Measurements from ENCODE around the gene MGME1. TPM values are rescaled to one million over a fixed set of nuclear protein-coding genes. Genes with fewer than 3 reads are reported as not detected.

Gene MGME1
- total RNA-seq, 2 donors from 2014 or later: 7.4 to 8.8 TPM

GRCh38 chr20:17928211-17928611 lies 40.6 kb upstream of the MGME1 start:
- H3K9me3 ChIP-seq: peaks cover 3% of the 10 kb centered on the region
- peak overlapping the region in 1 of 2 donors; percentile 3 for H3K27ac ChIP-seq
- no peaks in the 10 kb centered on the region for H3K27me3 ChIP-seq (replicated peaks; ENCODE audit: insufficient read depth)
- ATAC-seq (ENCODE audit: insufficient number of reproducible peaks, low FRiP score, low read depth) (no peak), DNase-seq (ENCODE audit: low spot score) (no peak)
- no peaks in the 10 kb centered on the region for H3K36me3 ChIP-seq
- H3K4me1 ChIP-seq (ENCODE audit: control insufficient read depth in 1 of 2, low read depth in 2 of 2): peaks cover 0 to 31% of the 10 kb centered on the region in 2 donors
- H3K4me3 ChIP-seq: no peak overlapping the region
- no peak for TF ChIP-seq CTCF (IDR thresholded peaks at IDR 0.05)

- no peaks in the 10 kb centered on the region for H3K27me3 ChIP-seq (replicated peaks; ENCODE audit: insufficient read depth)
- no peak for ATAC-seq (ENCODE audit: insufficient number of reproducible peaks, low FRiP score, low read depth)
- no peak overlapping the region for H3K4me3 ChIP-seq
- H3K9me3 ChIP-seq: peaks cover 3% of the 10 kb centered on the region
- peaks cover 0 to 31% of the 10 kb centered on the region in 2 donors for H3K4me1 ChIP-seq (ENCODE audit: control insufficient read depth in 1 of 2, low read depth in 2 of 2)
- H3K27ac ChIP-seq: peak overlapping the region in 1 of 2 donors; percentile 3
- TF ChIP-seq CTCF (IDR thresholded peaks at IDR 0.05): no peak
- no peak for DNase-seq (ENCODE audit: low spot score)
- H3K36me3 ChIP-seq: no peaks in the 10 kb centered on the region
Observed at GRCh38 chr20:17928633-17929311, 40.0 kb upstream of the MGME1 start.

- H3K27ac ChIP-seq: no peak overlapping the region
Observed at GRCh38 chr20:17931513-17931912, 37.3 kb upstream of the MGME1 start.

GRCh38 chr20:17932396-17932795 lies 36.4 kb upstream of the MGME1 start:
- Histone ChIP-seq H3K27ac (no peak overlapping the region), H3K9me3 (peaks cover 3% of the 10 kb centered on the region), H3K27me3 (replicated peaks; ENCODE audit: insufficient read depth) (no peaks in the 10 kb centered on the region), H3K4me3 (no peak overlapping the region), H3K36me3 (no peaks in the 10 kb centered on the region), H3K4me1 (ENCODE audit: control insufficient read depth in 1 of 2, low read depth in 2 of 2) (peaks cover 14 to 38% of the 10 kb centered on the region in 2 donors)
- no peak for TF ChIP-seq CTCF (IDR thresholded peaks at IDR 0.05)
- ATAC-seq (ENCODE audit: insufficient number of reproducible peaks, low FRiP score, low read depth): no peak
- DNase-seq (ENCODE audit: low spot score): no peak

More at GRCh38 chr20:17931513-17931912, 37.3 kb upstream of the MGME1 start:
- no peak for DNase-seq (ENCODE audit: low spot score)
- Histone ChIP-seq H3K4me1 (ENCODE audit: control insufficient read depth in 1 of 2, low read depth in 2 of 2) (peaks cover 7 to 33% of the 10 kb centered on the region in 2 donors), H3K36me3 (no peaks in the 10 kb centered on the region), H3K4me3 (no peak overlapping the region), H3K27me3 (replicated peaks; ENCODE audit: insufficient read depth) (no peaks in the 10 kb centered on the region), H3K9me3 (peaks cover 3% of the 10 kb centered on the region)
- no peak for ATAC-seq (ENCODE audit: insufficient number of reproducible peaks, low FRiP score, low read depth)
- no peak for TF ChIP-seq CTCF (IDR thresholded peaks at IDR 0.05)

GRCh38 chr20:17933121-17933520 lies 35.7 kb upstream of the MGME1 start:
- Histone ChIP-seq H3K27ac (no peak overlapping the region), H3K9me3 (peaks cover 3% of the 10 kb centered on the region), H3K4me3 (no peak overlapping the region), H3K36me3 (no peaks in the 10 kb centered on the region), H3K27me3 (replicated peaks; ENCODE audit: insufficient read depth) (no peaks in the 10 kb centered on the region), H3K4me1 (ENCODE audit: control insufficient read depth in 1 of 2, low read depth in 2 of 2) (peaks cover 17 to 41% of the 10 kb centered on the region in 2 donors)
- TF ChIP-seq CTCF (IDR thresholded peaks at IDR 0.05): no peak
- ATAC-seq (ENCODE audit: insufficient number of reproducible peaks, low FRiP score, low read depth) (no peak), DNase-seq (ENCODE audit: low spot score) (no peak)
